H1 (cell line): Measurements from ENCODE around the gene OPCML. TPM values are rescaled to one million over a fixed set of nuclear protein-coding genes. Genes with fewer than 3 reads are reported as not detected.

Experiments used
- CTCF ChIA-PET: fragments of 300-600 bp; sonication (Branson Sonifier 250); formaldehyde crosslinking; loops from one replicate; lab custom pipeline; 2021; ENCODE audit not compliant: partially characterized antibody; lab: Charles Lee
- POLR2A ChIA-PET: fragments of 300-600 bp; sonication (Branson Sonifier 250); formaldehyde crosslinking; loops from one replicate; lab custom pipeline; 2021; ENCODE audit warnings: inconsistent platforms; ENCODE audit not compliant: partially characterized antibody; lab: Charles Lee
- DNase-seq, 2 experiments: peaks; one replicate each; pipeline versions ENCODE4 v3.0.0 to v3.0.0-alpha.2; 2010 to 2022; ENCODE audit warnings: low spot score in 2 of 2, low read depth in 1 of 2, mixed read lengths in 1 of 2
- FAIRE-seq: peaks from 2 replicates; lab custom pipeline; 2011; peaks lifted over from hg19 to GRCh38; lab: Jason Lieb, UNC
- H2AFZ ChIP-seq: 2 replicates; pipeline ENCODE4 v1.8.1; 2012; ENCODE audit warnings: low read length, inconsistent platforms
- H2AK5ac ChIP-seq: 2 replicates; pipeline ENCODE4 v1.6.1; 2013; ENCODE audit warnings: low read depth, low read length
- H2BK120ac ChIP-seq: replicated peaks from 2 replicates; pipeline ENCODE3; 2013; ENCODE audit warnings: low read depth, low read length, inconsistent platforms
- H2BK12ac ChIP-seq: 2 replicates; pipeline ENCODE4 v1.6.1; 2013; ENCODE audit warnings: low read depth, low read length
- H2BK15ac ChIP-seq: 2 replicates; pipeline ENCODE4 v1.6.1; 2013; ENCODE audit warnings: low read length
- H2BK20ac ChIP-seq: 2 replicates; pipeline ENCODE4 v1.6.1; 2013; ENCODE audit warnings: low read length
- H2BK5ac ChIP-seq: 2 replicates; pipeline ENCODE4 v1.6.1; 2013; ENCODE audit warnings: low read depth, low read length
- H3K14ac ChIP-seq: 2 replicates; pipeline ENCODE4 v1.6.1; 2013; ENCODE audit warnings: inconsistent platforms; ENCODE audit not compliant: insufficient read length
- H3K18ac ChIP-seq: 2 replicates; pipeline ENCODE4 v1.6.1; 2013; ENCODE audit warnings: low read length; ENCODE audit errors: extremely low read depth
- H3K23ac ChIP-seq: 2 replicates; pipeline ENCODE4 v1.6.1; 2013; ENCODE audit warnings: inconsistent platforms; ENCODE audit not compliant: insufficient read length
- H3K23me2 ChIP-seq: 2 replicates; pipeline ENCODE4 v1.6.1; 2013; ENCODE audit warnings: low read depth, low read length
- H3K27ac ChIP-seq: 2 replicates; pipeline ENCODE4 v1.6.1; 2011; ENCODE audit warnings: low read depth, low read length, inconsistent platforms
- H3K27me3 ChIP-seq, 4 experiments: replicated peaks in 1 of 4; 1 replicate in 1 of 4; 2 replicates in 3 of 4; pipeline versions ENCODE4 v1.6.1 to v1.8.1; 2011 to 2013; ENCODE audit warnings: low read length in 3 of 4, mild to moderate bottlenecking in 3 of 4, inconsistent platforms in 2 of 4, mixed read lengths in 2 of 4, moderate library complexity in 1 of 4; ENCODE audit not compliant: control insufficient read depth in 3 of 4, insufficient read depth in 3 of 4; ENCODE audit errors: extremely low read depth in 1 of 4
- H3K36me3 ChIP-seq, 4 experiments: 2 replicates each; pipeline versions ENCODE4 v1.6.1 to v1.8.1; 2011 to 2013; ENCODE audit warnings: mild to moderate bottlenecking in 4 of 4, low read length in 3 of 4, moderate library complexity in 2 of 4, control low read depth in 1 of 4, inconsistent platforms in 1 of 4; ENCODE audit not compliant: insufficient read depth in 4 of 4, control insufficient read depth in 2 of 4
- H3K4ac ChIP-seq: replicated peaks from 2 replicates; pipeline ENCODE3; 2013; ENCODE audit warnings: low read length, low read depth, mixed read lengths, inconsistent platforms; ENCODE audit not compliant: insufficient read length
- H3K4me1 ChIP-seq, 4 experiments: replicated peaks in 1 of 4; 1 replicate in 1 of 4; 2 replicates in 3 of 4; pipeline versions ENCODE4 v1.6.1 to v1.8.1; 2011 to 2013; ENCODE audit warnings: low read length in 3 of 4, inconsistent platforms in 2 of 4, mixed read lengths in 1 of 4; ENCODE audit not compliant: insufficient read depth in 4 of 4, control insufficient read depth in 3 of 4
- H3K4me2 ChIP-seq, 2 experiments: 2 replicates each; pipeline versions ENCODE4 v1.6.1 to v1.8.1; 2011 to 2013; ENCODE audit warnings: low read depth in 2 of 2, low read length in 2 of 2, control low read depth in 1 of 2, inconsistent platforms in 1 of 2, mild to moderate bottlenecking in 1 of 2; ENCODE audit not compliant: insufficient read depth in 1 of 2
- H3K4me3 ChIP-seq, 4 experiments: fragments of 200-600, 300-600 bp in 1 of 4; sonication (generic), shearing (Covaris generic), sonication (Bioruptor Twin) in 1 of 4; 2 replicates each; pipeline versions ENCODE4 v1.5.1 to v1.8.1; 2011 to 2016; ENCODE audit warnings: low read length in 4 of 4, low read depth in 3 of 4, control low read depth in 2 of 4, inconsistent platforms in 2 of 4, mild to moderate bottlenecking in 2 of 4, mixed read lengths in 1 of 4, moderate library complexity in 1 of 4; ENCODE audit not compliant: insufficient read depth in 2 of 4; ENCODE audit errors: extremely low read depth in 1 of 4
- H3K56ac ChIP-seq: replicated peaks from 2 replicates; pipeline ENCODE3; 2013; ENCODE audit warnings: low read depth, mild to moderate bottlenecking, mixed read lengths, low read length, inconsistent platforms; ENCODE audit not compliant: insufficient read length
- H3K79me1 ChIP-seq: 2 replicates; pipeline ENCODE4 v1.6.1; 2013; ENCODE audit warnings: low read depth, low read length, control low read depth
- H3K79me2 ChIP-seq, 2 experiments: 2 replicates each; pipeline versions ENCODE4 v1.6.1 to v1.8.1; 2012 to 2013; ENCODE audit warnings: low read length in 2 of 2, mild to moderate bottlenecking in 2 of 2, inconsistent platforms in 1 of 2; ENCODE audit not compliant: insufficient read depth in 2 of 2, control insufficient read depth in 1 of 2
- H3K9ac ChIP-seq, 4 experiments: replicated peaks in 1 of 4; 1 replicate in 1 of 4; 2 replicates in 3 of 4; pipeline versions ENCODE4 v1.6.1 to v1.8.1; 2011 to 2013; ENCODE audit warnings: low read depth in 3 of 4, low read length in 3 of 4, control low read depth in 2 of 4, mild to moderate bottlenecking in 2 of 4, moderate library complexity in 2 of 4, inconsistent platforms in 1 of 4; ENCODE audit errors: extremely low read depth in 1 of 4
- H3K9me3 ChIP-seq, 2 experiments: 2 replicates each; pipeline versions ENCODE4 v1.6.1 to v1.8.1; 2012 to 2013; ENCODE audit warnings: mild to moderate bottlenecking in 2 of 2, moderate library complexity in 2 of 2, control low read depth in 1 of 2, inconsistent platforms in 1 of 2, low read depth in 1 of 2, low read length in 1 of 2, mixed read lengths in 1 of 2; ENCODE audit not compliant: insufficient read depth in 2 of 2
- H4K20me1 ChIP-seq, 2 experiments: replicated peaks in 1 of 2; 2 replicates each; pipeline versions ENCODE3 to v1.8.1; 2011 to 2013; ENCODE audit warnings: inconsistent platforms in 2 of 2, low read length in 2 of 2, mild to moderate bottlenecking in 1 of 2; ENCODE audit not compliant: insufficient read depth in 2 of 2, control insufficient read depth in 1 of 2
- H4K5ac ChIP-seq: 2 replicates; pipeline ENCODE4 v1.6.1; 2013; ENCODE audit warnings: low read length, low read depth, mixed read lengths, inconsistent platforms; ENCODE audit not compliant: insufficient read length
- H4K8ac ChIP-seq: 2 replicates; pipeline ENCODE4 v1.8.0; 2013; ENCODE audit warnings: mild to moderate bottlenecking, moderate library complexity, low read length, inconsistent platforms; ENCODE audit not compliant: insufficient read depth; ENCODE audit errors: extremely low read depth
- H4K91ac ChIP-seq: replicated peaks from 2 replicates; pipeline ENCODE3; 2013; ENCODE audit warnings: low read length, mixed read lengths, inconsistent platforms; ENCODE audit not compliant: insufficient read length
- CBX5 ChIP-seq: fragments of 300-800, 300-1000 bp; sonication (generic); IDR thresholded peaks from 2 replicates; pipeline ENCODE4 v1.7.1; 2016; ENCODE audit warnings: antibody characterized with exemption, low read length, low read depth
- CHD1 ChIP-seq: IDR thresholded peaks from 2 replicates; pipeline ENCODE4 v1.6.1; 2012; ENCODE audit warnings: low read depth, low read length, improper control_type of control experiment
- EP300 ChIP-seq, 2 experiments: IDR thresholded peaks; 1 replicate in 1 of 2; 2 replicates in 1 of 2; pipeline ENCODE4 v1.6.1; 2011 to 2012; ENCODE audit warnings: low read depth in 2 of 2, low read length in 2 of 2, mild to moderate bottlenecking in 2 of 2, borderline replicate concordance in 1 of 2, inconsistent platforms in 1 of 2, moderate library complexity in 1 of 2
- HDAC6 ChIP-seq: IDR thresholded peaks from one replicate; pipeline ENCODE4 v1.7.1; 2012; ENCODE audit warnings: low read depth, mild to moderate bottlenecking, inconsistent platforms, low read length, moderate library complexity
- JUN ChIP-seq: IDR thresholded peaks from 2 replicates; pipeline ENCODE4 v1.6.1; 2011; ENCODE audit warnings: low read depth, mild to moderate bottlenecking, improper control_type of control experiment, low read length
- MAFK ChIP-seq: IDR thresholded peaks from 2 replicates; pipeline ENCODE4 v1.6.1; 2012; ENCODE audit warnings: low read depth, mild to moderate bottlenecking, improper control_type of control experiment, low read length
- POLR2A ChIP-seq, 2 experiments: IDR thresholded peaks; 1 replicate in 1 of 2; 2 replicates in 1 of 2; pipeline ENCODE4 v1.6.1; 2011; ENCODE audit warnings: low read depth in 2 of 2, low read length in 2 of 2, mild to moderate bottlenecking in 2 of 2; ENCODE audit errors: control extremely low read depth in 1 of 2
- RAD21 ChIP-seq, 2 experiments: IDR thresholded peaks in 1 of 2; conservative IDR thresholded peaks in 1 of 2; 2 replicates each; pipeline ENCODE4 v1.6.1; 2011; ENCODE audit warnings: low read depth in 2 of 2, low read length in 2 of 2, improper control_type of control experiment in 1 of 2, inconsistent platforms in 1 of 2, mild to moderate bottlenecking in 1 of 2, moderate library complexity in 1 of 2
- RFX5 ChIP-seq: IDR thresholded peaks from 2 replicates; pipeline ENCODE4 v1.6.1; 2011; ENCODE audit warnings: low read depth, low read length, improper control_type of control experiment, borderline replicate concordance
- SAP30 ChIP-seq: fragments of 300-600 bp; sonication (generic); IDR thresholded peaks from 2 replicates; pipeline ENCODE4 v1.7.1; 2012; ENCODE audit warnings: low read length, moderate library complexity, mild to moderate bottlenecking, inconsistent platforms; ENCODE audit not compliant: insufficient read depth, insufficient replicate concordance
- SIN3A ChIP-seq, 2 experiments: IDR thresholded peaks in 1 of 2; conservative IDR thresholded peaks in 1 of 2; 2 replicates each; pipeline ENCODE4 v1.6.1; 2011 to 2012; ENCODE audit warnings: low read length in 2 of 2, improper control_type of control experiment in 1 of 2, low read depth in 1 of 2, mild to moderate bottlenecking in 1 of 2
- SP1 ChIP-seq: IDR thresholded peaks from 2 replicates; pipeline ENCODE4 v1.6.1; 2011; ENCODE audit warnings: low read depth, low read length
- TAF7 ChIP-seq: optimal IDR thresholded peaks from 2 replicates; pipeline ENCODE3; 2011; ENCODE audit warnings: low read depth, mild to moderate bottlenecking, inconsistent platforms, low read length, moderate library complexity, borderline replicate concordance
- WGBS, 2 experiments: shearing (Covaris generic) in 1 of 2; methylation state at CpG; one replicate each; pipeline versions ENCODE4 v1.1.6 to v1.1.7; 2013 to 2015; ENCODE audit warnings: low lambda C conversion rate in 2 of 2, mixed read lengths in 2 of 2, inconsistent platforms in 1 of 2, low coverage in 1 of 2, missing lambda C conversion rate in 1 of 2; ENCODE audit not compliant: insufficient replicate concordance in 2 of 2, insufficient coverage in 1 of 2, insufficient read length in 1 of 2; ENCODE audit errors: extremely low coverage in 1 of 2, missing lambda C conversion rate in 1 of 2; 5-methylcytosine and 5-hydroxymethylcytosine counted together
- polyA plus RNA-seq, 7 experiments: library from polyadenylated mRNA; depleted of rRNA in 3 of 7; stranded (reverse) in 5 of 7; unstranded in 2 of 7; fragments of >200 nt in 5 of 7; fragments of 200-250 nt in 2 of 7; gene quantifications; 1 replicate in 5 of 7; 2 replicates in 1 of 7; 4 replicates in 1 of 7; pipeline versions ENCODE4 v1.2.1 to v1.2.3, GENCODE V29; 2011 to 2013; ENCODE audit warnings: missing spikeins in 2 of 7, mixed read lengths in 2 of 7
- total RNA-seq: library from RNA; stranded (reverse); fragmentation: NEBNext Ultra II Directional; extraction: Animal tissue kit (Norgen Biotek cat#: 25700); gene quantifications from 2 replicates; pipeline ENCODE4 v1.2.1, GENCODE V29; 2021

OPCML gene
- total and polyA plus RNA-seq, 2 of the 8 experiments (the other 6 are each of a cell fraction or from before 2014, with no cell fraction given) = 2.3 to 3.1 TPM

GRCh38 chr11:133576351-133576750 is 44.0 kb upstream of the OPCML start:
- 77% methylated on average over 16 of the region's 16 CpGs; no CpG with 5 or more reads in 1 of the 2 experiments for WGBS, 2 experiments
- POLR2A ChIA-PET = interaction anchor here (0.8 to 1.9 kb wide), 2 partner anchors 28 to 45 kb away, joined by 3 to 4 read pairs; no protein-coding TSS in a partner anchor
- no peaks in the 10 kb centered on the region for H4K20me1 ChIP-seq
- TF ChIP-seq TAF7 = no peak
- peak; percentile 77 to 83 for TF ChIP-seq RAD21 (IDR thresholded peaks at IDR 0.05 in 1 of 2, conservative IDR thresholded peaks at IDR 0.05 in 1 of 2; ENCODE audit: low read depth in 2 of 2, low read length in 2 of 2)
- no peak for TF ChIP-seq SIN3A (conservative IDR thresholded peaks at IDR 0.05 in 1 of 2, IDR thresholded peaks at IDR 0.05 in 1 of 2; ENCODE audit: low read depth in 1 of 2, low read length in 2 of 2)
- no peak for TF ChIP-seq POLR2A (IDR thresholded peaks at IDR 0.05; ENCODE audit: control extremely low read depth in 1 of 2, low read depth in 2 of 2, low read length in 2 of 2)
- no peak for TF ChIP-seq RFX5
- no peak for TF ChIP-seq JUN
- TF ChIP-seq CBX5 = no peak
- 0 out of 2 replicates have a peak, but pooled peaks have one; percentile 46 for TF ChIP-seq MAFK
- no peak for TF ChIP-seq SP1
- TF ChIP-seq HDAC6 = no peak
- TF ChIP-seq CHD1 = no peak
- TF ChIP-seq SAP30 = no peak
- no peak for TF ChIP-seq EP300 (IDR thresholded peaks at IDR 0.05; ENCODE audit: borderline replicate concordance in 1 of 2, low read depth in 2 of 2, low read length in 2 of 2)

More at GRCh38 chr11:133576351-133576750, 44.0 kb upstream of the OPCML start:
- H2BK20ac ChIP-seq = 0 out of 2 replicates have a peak overlapping the region, but pooled peaks have one; percentile 50
- no peak overlapping the region for H3K23ac ChIP-seq
- H2AFZ ChIP-seq = no peak overlapping the region
- H3K79me2 ChIP-seq = no peaks in the 10 kb centered on the region
- no peak overlapping the region; the same call in 1 of the 2 replicates for H3K18ac ChIP-seq
- no peaks in the 10 kb centered on the region for H3K79me1 ChIP-seq
- no peak overlapping the region for H3K9ac ChIP-seq
- H3K4me1 ChIP-seq = peaks cover 0 to 10% (median 6%) of the 10 kb centered on the region in 4 experiments; a peak in 4 of 7 replicates
- no peak overlapping the region; the same call in 1 of the 2 replicates for H2BK12ac ChIP-seq
- H3K14ac ChIP-seq = no peak overlapping the region
- no peak overlapping the region for H2AK5ac ChIP-seq
- no peaks in the 10 kb centered on the region; a peak in 2 of 7 replicates for H3K27me3 ChIP-seq
- no peak overlapping the region for H3K27ac ChIP-seq
- no peak overlapping the region for H4K8ac ChIP-seq
- H3K4me3 ChIP-seq = no peak overlapping the region
- DNase-seq (peak in 1 of 2 experiments; percentile 91), FAIRE-seq (peak; percentile 82)
- no peaks in the 10 kb centered on the region for H3K9me3 ChIP-seq
- CTCF ChIA-PET = interaction anchor here (0.6 to 5.1 kb wide), 59 partner anchors 9 to 502 kb away, joined by 3 to 31 read pairs (median 4); partner anchors contain the start of gene OPCML
- H4K91ac ChIP-seq = no peak overlapping the region
- no peak overlapping the region for H3K4ac ChIP-seq
- H2BK5ac ChIP-seq = no peak overlapping the region
- H4K5ac ChIP-seq = no peak overlapping the region
- no peak overlapping the region for H3K4me2 ChIP-seq
- peak overlapping the region; percentile 62; the same call in 1 of the 2 replicates for H2BK15ac ChIP-seq
- no peak overlapping the region for H2BK120ac ChIP-seq
- H3K36me3 ChIP-seq = no peaks in the 10 kb centered on the region
- no peak overlapping the region for H3K56ac ChIP-seq
- no peaks in the 10 kb centered on the region for H3K23me2 ChIP-seq
